Lung (tissue), 12 donors: ENCODE measurements around the gene HPRT1. TPM values are rescaled to one million over a fixed set of nuclear protein-coding genes. Genes with fewer than 3 reads are reported as not detected.

Experiments used
- ATAC-seq: fragments of 200-7000 bp; cut with Tn5 transposase; one replicate; pipeline ENCODE4 v1.9.1; 2020; ENCODE audit warnings: moderate number of reproducible peaks; ENCODE audit not compliant: insufficient read depth, low FRiP score
- DNase-seq, 3 donors: peaks; one replicate each; pipeline ENCODE4 v3.0.0-alpha.2; 2013 to 2017
- H3K27ac ChIP-seq, 2 donors: one replicate each; pipeline ENCODE4 v1.5.1; 2013; ENCODE audit warnings: mild to moderate bottlenecking in 2 of 2, moderate library complexity in 2 of 2, control low read depth in 1 of 2, inconsistent platforms in 1 of 2, low read depth in 1 of 2, low read length in 1 of 2
- H3K27me3 ChIP-seq, 3 donors: one replicate each; pipeline ENCODE4 v1.5.1; 2013; ENCODE audit warnings: low read length in 2 of 3; ENCODE audit not compliant: control insufficient read depth in 3 of 3, insufficient read depth in 3 of 3
- H3K36me3 ChIP-seq, 4 donors: one replicate each; pipeline ENCODE4 v1.5.1; 2013; ENCODE audit warnings: low read length in 4 of 4, mild to moderate bottlenecking in 1 of 4, moderate library complexity in 1 of 4; ENCODE audit not compliant: control insufficient read depth in 4 of 4, insufficient read depth in 4 of 4
- H3K4me1 ChIP-seq, 5 donors: one replicate each; pipeline ENCODE4 v1.5.1; 2013; ENCODE audit warnings: low read length in 5 of 5, mild to moderate bottlenecking in 2 of 5, moderate library complexity in 1 of 5; ENCODE audit not compliant: control insufficient read depth in 5 of 5, insufficient read depth in 5 of 5
- H3K4me3 ChIP-seq: one replicate; pipeline ENCODE4 v1.5.1; 2013; ENCODE audit warnings: mild to moderate bottlenecking, control low read depth, moderate library complexity
- H3K9ac ChIP-seq, 2 donors: one replicate each; pipeline ENCODE4 v1.5.1; 2013; ENCODE audit warnings: low read length in 2 of 2, control low read depth in 1 of 2; ENCODE audit not compliant: insufficient read depth in 1 of 2
- H3K9me3 ChIP-seq, 4 donors: one replicate each; pipeline ENCODE4 v1.5.1; 2013; ENCODE audit warnings: low read length in 3 of 4, mild to moderate bottlenecking in 1 of 4, moderate library complexity in 1 of 4; ENCODE audit not compliant: control insufficient read depth in 4 of 4, insufficient read depth in 3 of 4
- WGBS, 2 donors: extraction: QIAGEN DNeasy Blood & Tissue Kit; methylation state at CpG; one replicate each; pipeline ENCODE4 v1.1.7; 2013; 5-methylcytosine and 5-hydroxymethylcytosine counted together
- polyA plus RNA-seq, 2 donors: library from polyadenylated mRNA; stranded (reverse); fragments of 200-250 nt; gene quantifications; one replicate each; pipeline ENCODE4 v1.2.1, GENCODE V29; 2013
- total RNA-seq, 2 donors: library from RNA; depleted of rRNA in 1 of 2; stranded (reverse); fragments of >200 nt in 1 of 2; gene quantifications; one replicate each; pipeline ENCODE4 v1.2.1, GENCODE V29; 2014 to 2021
- TF ChIP-seq, protein P1 (sequence below): IDR thresholded peaks from 2 replicates; pipeline ENCODE4 v1.5.1; 2012; ENCODE audit warnings: mild to moderate bottlenecking; ENCODE audit errors: control extremely low read depth, extremely low read depth
- donor health status: control.
- donor health status: control.
- donor health status: Bipolar disorder and iron deficiency.
- donor health status: healthy.
- donor health status: DM: yes; HTN: yes; CAD: no.

Gene HPRT1
- total and polyA plus RNA-seq, 4 donors = 12.3 to 40.5 (median 27.8) TPM

DNA sequence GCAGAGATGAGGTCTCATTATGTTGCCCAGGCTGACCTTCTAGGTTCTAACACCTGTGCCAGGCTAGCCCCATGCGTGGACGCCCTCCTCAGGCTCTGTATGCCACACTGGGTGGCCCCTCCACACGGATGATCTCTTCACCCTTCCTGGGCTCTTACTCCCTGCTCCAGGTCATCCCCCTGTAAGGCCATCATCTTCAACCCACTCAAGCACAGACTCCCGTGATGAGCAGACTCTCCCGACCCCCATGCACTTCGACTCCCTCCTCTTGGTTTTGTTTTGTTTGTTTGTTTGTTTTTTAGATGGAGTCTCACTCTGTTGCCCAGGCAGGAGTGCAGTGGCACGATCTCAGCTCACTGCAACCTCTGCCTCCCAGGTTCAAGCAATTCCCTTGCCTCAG lies 70.9 kb downstream of the HPRT1 start:
- Histone ChIP-seq H3K27ac (no peak overlapping the region), H3K4me1 (no peaks in the 10 kb centered on the region), H3K36me3 (no peaks in the 10 kb centered on the region), H3K9ac (no peak overlapping the region), H3K27me3 (peaks cover 0 to 3% (median 2%) of the 10 kb centered on the region in 3 donors), H3K9me3 (peaks cover 0 to 3% (median 0%) of the 10 kb centered on the region in 4 donors), H3K4me3 (no peak overlapping the region)
- TF ChIP-seq, protein P1, sequence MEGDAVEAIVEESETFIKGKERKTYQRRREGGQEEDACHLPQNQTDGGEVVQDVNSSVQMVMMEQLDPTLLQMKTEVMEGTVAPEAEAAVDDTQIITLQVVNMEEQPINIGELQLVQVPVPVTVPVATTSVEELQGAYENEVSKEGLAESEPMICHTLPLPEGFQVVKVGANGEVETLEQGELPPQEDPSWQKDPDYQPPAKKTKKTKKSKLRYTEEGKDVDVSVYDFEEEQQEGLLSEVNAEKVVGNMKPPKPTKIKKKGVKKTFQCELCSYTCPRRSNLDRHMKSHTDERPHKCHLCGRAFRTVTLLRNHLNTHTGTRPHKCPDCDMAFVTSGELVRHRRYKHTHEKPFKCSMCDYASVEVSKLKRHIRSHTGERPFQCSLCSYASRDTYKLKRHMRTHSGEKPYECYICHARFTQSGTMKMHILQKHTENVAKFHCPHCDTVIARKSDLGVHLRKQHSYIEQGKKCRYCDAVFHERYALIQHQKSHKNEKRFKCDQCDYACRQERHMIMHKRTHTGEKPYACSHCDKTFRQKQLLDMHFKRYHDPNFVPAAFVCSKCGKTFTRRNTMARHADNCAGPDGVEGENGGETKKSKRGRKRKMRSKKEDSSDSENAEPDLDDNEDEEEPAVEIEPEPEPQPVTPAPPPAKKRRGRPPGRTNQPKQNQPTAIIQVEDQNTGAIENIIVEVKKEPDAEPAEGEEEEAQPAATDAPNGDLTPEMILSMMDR = no peak
- no peak for DNase-seq
- 83 to 96% methylated on average over 5 to 7 of the region's 7 CpGs for WGBS, 2 donors
- ATAC-seq = no peak

- WGBS, 2 donors = 77 to 95% methylated on average over 9 of the region's 9 CpGs
Observed at GRCh38 chrX:134533352-134533751, 73.4 kb downstream of the HPRT1 start.

GRCh38 chrX:134533952-134534351 lies 74.0 kb downstream of the HPRT1 start:
- Histone ChIP-seq H3K4me1 (peaks cover 0 to 5% (median 0%) of the 10 kb centered on the region in 5 donors), H3K27me3 (peaks cover 0 to 3% (median 1%) of the 10 kb centered on the region in 3 donors), H3K36me3 (no peaks in the 10 kb centered on the region), H3K4me3 (no peak overlapping the region), H3K9me3 (peaks cover 0 to 5% (median 0%) of the 10 kb centered on the region in 4 donors), H3K27ac (no peak overlapping the region), H3K9ac (no peak overlapping the region)
- ATAC-seq (no peak), DNase-seq (no peak)
- 68 to 92% methylated on average over 4 of the region's 4 CpGs for WGBS, 2 donors
- TF ChIP-seq, protein P1 = no peak

More at GRCh38 chrX:134533352-134533751, 73.4 kb downstream of the HPRT1 start:
- Histone ChIP-seq H3K4me3 (no peak overlapping the region), H3K27me3 (peaks cover 0 to 3% (median 2%) of the 10 kb centered on the region in 3 donors), H3K9me3 (peaks cover 0 to 5% (median 0%) of the 10 kb centered on the region in 4 donors), H3K9ac (no peak overlapping the region), H3K4me1 (peaks cover 0 to 5% (median 0%) of the 10 kb centered on the region in 5 donors), H3K27ac (no peak overlapping the region), H3K36me3 (no peaks in the 10 kb centered on the region)
- no peak for ATAC-seq
- TF ChIP-seq, protein P1 = no peak
- no peak for DNase-seq
